Fibroblast of gingiva (primary cell): ENCODE data around the gene TNC.
"Not testable (repeated sequence)": the region's sequence is repeated elsewhere in the genome, so short reads cannot be mapped to it uniquely, and the experiment has no call there.

Experiments used
- DNase-seq: peaks from one replicate; pipeline ENCODE4 v3.0.0-alpha.2; 2011; ENCODE audit warnings: low read depth

TNC gene

GRCh38 chr9:115134941-115135340 is 17.0 kb upstream of the TNC start:
- DNase-seq: peak; percentile 70

GRCh38 chr9:115133649-115134048 is 15.7 kb upstream of the TNC start:
- DNase-seq: peak; percentile 74

DNA sequence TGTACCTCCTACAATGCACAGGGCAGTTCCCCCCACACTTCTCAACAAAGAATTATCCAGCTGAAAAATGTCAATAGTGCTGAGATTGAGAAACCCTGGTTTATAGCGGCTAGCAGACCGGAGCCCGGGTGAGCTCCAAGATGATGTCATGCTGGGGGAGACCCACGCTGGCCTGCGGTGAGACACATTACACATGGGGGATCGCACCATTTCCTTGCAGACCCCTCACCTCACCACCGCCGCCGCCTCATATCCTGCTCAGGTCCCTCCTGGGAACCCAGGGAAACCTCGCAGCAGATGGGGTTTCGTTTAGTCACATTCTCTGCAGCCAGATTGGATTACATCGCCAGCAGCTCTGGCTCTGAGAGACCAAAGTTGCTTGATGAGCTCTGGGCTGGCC is 14.7 kb upstream of the TNC start:
- no peak for DNase-seq

DNA sequence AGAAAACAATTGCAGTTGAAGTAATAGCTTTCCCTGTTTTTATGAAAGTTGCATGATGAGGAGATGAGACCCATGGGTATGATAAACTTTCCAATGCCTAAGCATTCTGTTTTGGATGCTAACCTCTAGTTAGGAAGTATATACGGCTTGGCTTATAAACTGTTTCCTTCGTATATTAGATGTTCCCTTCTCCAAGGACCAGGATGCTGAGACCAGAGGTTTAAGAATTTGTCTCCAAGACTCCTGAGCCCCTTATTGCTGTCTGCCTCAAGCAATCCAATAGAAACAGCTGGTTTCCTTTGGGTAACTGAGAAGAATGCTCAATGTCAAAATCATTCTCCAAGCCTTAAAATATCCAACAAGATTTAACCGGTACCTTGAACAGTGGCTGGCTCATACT is 12.2 kb upstream of the TNC start:
- DNase-seq: no peak

DNA sequence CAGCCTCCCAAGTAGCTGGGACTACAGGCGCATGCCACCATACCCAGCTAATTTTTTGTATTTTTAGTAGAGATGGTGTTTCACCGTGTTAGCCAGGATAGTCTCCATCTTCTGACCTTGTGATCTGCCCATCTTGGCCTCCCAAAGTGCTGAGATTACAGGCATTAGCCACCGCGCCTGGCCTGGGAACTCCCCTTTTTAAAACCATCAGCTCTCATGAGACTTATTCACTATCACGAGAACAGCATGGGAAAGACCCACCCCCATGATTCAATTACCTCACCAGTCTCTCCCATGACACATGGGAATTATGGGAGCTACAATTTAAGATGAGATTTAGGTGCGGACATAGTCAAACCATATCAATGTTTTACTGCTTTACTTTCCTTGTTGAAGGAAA is 10.8 kb upstream of the TNC start:
- not testable (repeated sequence) for DNase-seq

GRCh38 chr9:115127191-115127817 is 9.3 kb upstream of the TNC start:
- peak; percentile 14 for DNase-seq

DNA sequence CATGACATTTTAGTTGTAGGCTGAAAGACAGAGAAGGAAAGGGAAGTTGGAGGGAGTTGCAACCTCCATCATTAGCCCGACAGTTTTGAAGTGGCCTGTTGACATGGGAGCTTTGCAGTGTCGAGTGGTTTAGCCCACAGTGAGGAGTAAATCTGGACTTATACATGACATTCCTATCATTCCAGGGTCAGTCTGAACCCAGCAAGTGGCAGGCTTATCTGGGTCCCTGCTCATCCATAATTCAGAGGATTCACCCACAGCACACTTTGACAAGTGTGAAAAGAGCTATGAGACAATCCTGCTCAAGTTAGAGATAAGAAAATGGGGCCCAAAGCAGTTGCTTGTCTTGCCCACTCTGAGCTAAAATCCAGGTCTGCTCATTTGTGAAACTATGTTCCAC is 8.4 kb upstream of the TNC start:
- no peak for DNase-seq

GRCh38 chr9:115122937-115123336 is 5.0 kb upstream of the TNC start:
- DNase-seq: no peak

- no peak for DNase-seq
Measured at GRCh38 chr9:115121181-115121580, 3.2 kb upstream of the TNC start.

DNA sequence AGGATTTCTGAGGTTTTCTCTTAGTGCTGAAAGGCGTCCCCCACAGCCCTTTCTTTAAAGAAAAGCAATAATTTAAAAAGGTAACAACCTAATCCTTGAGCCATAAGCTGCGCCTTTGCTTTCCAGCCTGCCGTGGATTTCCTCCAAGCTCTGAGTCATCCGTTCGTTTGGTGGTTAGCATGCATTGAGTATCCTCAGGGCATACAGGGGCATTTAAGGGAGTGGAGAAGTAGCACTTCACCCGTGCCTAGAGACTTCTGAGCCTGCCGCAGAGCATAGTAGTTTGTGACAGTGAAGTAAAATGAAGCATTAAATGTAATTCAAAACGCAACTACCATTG is 892 bp upstream of the TNC start:
- peak; percentile 84 for DNase-seq

GRCh38 chr9:115116421-115117284 is 1.3 kb downstream of the TNC start:
- no peak for DNase-seq

DNA sequence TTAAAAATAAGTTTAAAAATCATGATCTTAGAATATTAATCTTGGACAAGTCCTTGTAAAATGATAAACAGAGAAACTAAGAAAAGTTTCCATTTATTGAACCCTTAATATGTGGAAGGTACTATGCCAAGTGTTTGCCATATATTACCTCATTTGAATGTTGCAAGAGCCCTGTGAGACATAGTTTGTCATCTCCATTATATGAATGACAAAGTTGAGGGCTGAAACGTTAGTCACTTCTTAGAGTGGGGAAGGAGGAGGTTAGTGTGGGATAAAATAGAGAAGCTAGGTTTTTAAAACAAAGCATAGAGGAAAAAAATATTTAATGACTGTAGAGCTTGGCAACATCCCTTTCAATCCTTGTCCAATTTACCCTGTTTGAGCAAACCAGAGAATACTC is 2.0 kb downstream of the TNC start:
- DNase-seq: peak; percentile 40

GRCh38 chr9:115115117-115115880 is 2.7 kb downstream of the TNC start:
- DNase-seq: peak; percentile 17

GRCh38 chr9:115114546-115114945 is 3.4 kb downstream of the TNC start:
- peak; percentile 11 for DNase-seq

DNA sequence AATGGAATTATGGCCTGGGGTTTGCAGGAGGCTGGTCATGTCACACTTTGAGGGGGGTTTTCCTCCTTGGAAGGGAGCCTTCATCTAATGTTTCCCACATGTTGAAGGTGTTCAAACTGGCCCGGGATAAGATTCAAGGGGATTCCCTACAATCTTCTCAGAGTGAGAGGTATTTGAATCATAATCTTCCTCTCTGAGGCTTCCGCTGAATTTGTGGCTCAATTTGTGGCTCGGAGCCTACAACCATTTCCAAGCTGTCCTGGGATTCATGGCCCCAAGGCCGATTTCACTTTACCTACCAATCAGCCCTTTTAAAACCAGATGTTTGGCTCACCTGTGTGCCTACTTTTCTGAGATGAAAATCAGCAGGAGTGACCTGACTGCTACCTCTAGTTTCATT is 3.9 kb downstream of the TNC start:
- no peak for DNase-seq

DNA sequence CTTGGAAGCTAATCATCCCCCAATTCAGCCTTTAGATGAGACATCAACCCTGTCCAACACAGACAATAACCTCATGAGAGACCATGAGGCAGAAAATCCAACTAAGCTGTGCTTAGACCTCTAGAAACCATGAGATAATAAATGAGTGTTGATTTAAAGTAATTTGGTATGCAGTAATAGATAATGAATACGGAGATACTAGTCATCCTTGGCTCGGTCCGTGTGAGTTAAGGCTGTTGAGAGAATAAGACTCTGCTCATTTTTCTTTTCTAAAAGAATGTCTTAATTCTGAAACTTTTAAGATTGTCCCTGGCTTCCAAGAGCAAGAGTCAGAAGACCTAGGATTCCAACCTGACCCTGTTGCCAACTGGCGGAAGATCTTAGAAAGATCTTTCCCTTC is 6.1 kb downstream of the TNC start:
- DNase-seq: no peak

- peak; percentile 34 for DNase-seq
Measured at GRCh38 chr9:115109486-115109885, 8.5 kb downstream of the TNC start.

DNA sequence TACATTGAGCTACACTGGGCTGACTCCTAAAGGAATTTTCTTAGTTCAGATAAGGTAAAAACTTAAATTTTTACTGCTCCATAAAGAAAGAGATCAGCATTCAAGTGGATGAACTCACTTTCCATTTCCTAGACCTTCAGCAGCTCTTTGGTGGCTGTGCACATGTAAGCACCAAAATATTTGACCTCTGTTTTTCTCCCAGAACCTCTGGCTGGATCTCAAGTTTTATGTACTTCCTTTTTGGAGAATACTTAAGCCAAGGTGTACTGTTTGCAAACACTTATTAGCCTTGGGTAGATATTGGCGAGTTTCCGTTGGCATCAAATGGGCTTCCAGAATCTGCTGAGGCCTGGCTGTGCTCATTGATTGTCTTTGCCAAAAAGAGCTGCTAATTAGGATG is 10.3 kb downstream of the TNC start:
- DNase-seq: no peak

- DNase-seq: peak; percentile 12
Measured at GRCh38 chr9:115106642-115107041, 11.3 kb downstream of the TNC start.

DNA sequence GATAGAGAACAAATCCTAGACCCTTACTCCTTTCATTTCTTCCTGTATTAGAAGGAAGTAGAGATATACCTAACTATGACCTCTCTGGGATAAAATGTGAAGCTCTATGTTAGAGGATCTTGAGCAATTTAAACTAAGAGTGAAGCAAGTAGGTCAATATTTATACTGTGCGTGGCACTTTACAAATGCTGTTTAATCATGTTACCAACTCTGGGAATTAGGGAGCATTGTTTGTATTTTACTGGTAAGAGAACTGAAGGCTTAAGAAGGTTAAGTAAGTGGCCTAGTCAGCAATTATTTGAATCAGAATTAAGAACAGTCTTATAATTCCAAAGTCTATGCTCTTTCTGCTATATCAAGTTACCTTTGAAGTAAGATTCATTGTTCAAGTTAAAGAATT is 12.0 kb downstream of the TNC start:
- peak; percentile 81 for DNase-seq

- peak; percentile 78 for DNase-seq
Measured at GRCh38 chr9:115104908-115105307, 13.0 kb downstream of the TNC start.

GRCh38 chr9:115103746-115104477 is 14.0 kb downstream of the TNC start:
- no peak for DNase-seq
